Heart left ventricle (tissue), 13 donors: ENCODE data around the gene NR1H3.

Source experiments
- CTCF ChIP-seq, 12 donors: fragments of 200-600 bp; sonication (generic) in 4 of 12; IDR thresholded peaks; one replicate each; pipeline versions ENCODE4 v1.5.0 to v1.8.0; 2018 to 2022; ENCODE audit warnings: antibody characterized with exemption in 12 of 12, mild to moderate bottlenecking in 5 of 12
- POLR2A ChIP-seq, 2 donors: fragments of 450-650 bp; IDR thresholded peaks; one replicate each; pipeline ENCODE4 v1.6.1; 2017; ENCODE audit warnings: antibody characterized with exemption in 2 of 2, mild to moderate bottlenecking in 2 of 2, moderate library complexity in 2 of 2
- donor health status: ischemic (EF 13 %, LVEDD 7.1; RV severe dilation, severe dysfunction).
- donor health status: DM: no; HTN: yes; CAD: no.
- donor health status: DM: no; HTN: no; CAD: no.
- donor health status: ischemic (EF 25% LVEDD 6.9; RV normal size, moderate dysfunction).
- donor health status: ischemic (EF 25% LVEDD 5.7; RV mildly dilated, moderate dysfunction).
- donor health status: ischemic (EF 35%, LVEDD 5.7; RV mildly dilated, moderate dysfunction).
- donor health status: nonischemic (EF 11% LVEDD 7.7; RV severe dilation, severe dysfunction).
- donor health status: DM: yes; HTN: yes; CAD: no.
- donor health status: PGD.
- donor health status: ischemic (EF 29% LVEDD 5.4; RV normal size, mild dysfunction).
- donor health status: nonischemic (EF 23%, LVEDD 6.1; RV moderate dilation, normal function).

GRCh38 chr11:47257517-47258316 is at the start of gene NR1H3:
- TF ChIP-seq CTCF (IDR thresholded peaks at IDR 0.05) (peak; percentile 26 to 76 (median 60)), POLR2A (IDR thresholded peaks at IDR 0.05) (no peak)
